Measurements from ENCODE around the gene MVB12B. TPM values are rescaled to one million over a fixed set of nuclear protein-coding genes. Genes with fewer than 3 reads are reported as not detected.
"Not testable (repeated sequence)": the region's sequence is repeated elsewhere in the genome, so short reads cannot be mapped to it uniquely, and the experiment has no call there.

Gene MVB12B
- total RNA-seq, 1 donor from 2014 or later, result 47.8 TPM

GRCh38 chr9:126554292-126554691, 227.7 kb downstream of the MVB12B start:
- intact Hi-C loops (cut with DNase I), result no loop called here
- ATAC-seq (no peak), DNase-seq (no peak)
- Histone ChIP-seq H3K27me3 (ENCODE audit: low read depth) (no peaks in the 10 kb centered on the region), H3K4me1 (no peaks in the 10 kb centered on the region), H3K27ac (no peak overlapping the region), H3K36me3 (no peaks in the 10 kb centered on the region), H3K9me3 (no peaks in the 10 kb centered on the region), H3K4me3 (no peak overlapping the region)
- TF ChIP-seq CTCF (IDR thresholded peaks at IDR 0.05), result no peak

GRCh38 chr9:126555421-126555820, 228.8 kb downstream of the MVB12B start:
- ATAC-seq; H3K27ac ChIP-seq; H3K36me3 ChIP-seq; DNase-seq; intact Hi-C loops (cut with DNase I); H3K27me3 ChIP-seq (ENCODE audit: low read depth); H3K4me1 ChIP-seq; H3K9me3 ChIP-seq; H3K4me3 ChIP-seq: not testable (repeated sequence)
